Fibroblast of skin of scalp (primary cell): ENCODE measurements around the gene LRRC56. TPM values are rescaled to one million over a fixed set of nuclear protein-coding genes. Genes with fewer than 3 reads are reported as not detected.

Source experiments
- DNase-seq: peaks from one replicate; pipeline ENCODE4 v3.0.0-alpha.2; 2013
- polyA plus RNA-seq, 2 experiments: library from polyadenylated mRNA; unstranded; fragments of 120-200 nt; gene quantifications; one replicate each; pipeline ENCODE4 v1.2.1, GENCODE V29; 2013; ENCODE audit not compliant: insufficient read length in 2 of 2

The LRRC56 gene, protein sequence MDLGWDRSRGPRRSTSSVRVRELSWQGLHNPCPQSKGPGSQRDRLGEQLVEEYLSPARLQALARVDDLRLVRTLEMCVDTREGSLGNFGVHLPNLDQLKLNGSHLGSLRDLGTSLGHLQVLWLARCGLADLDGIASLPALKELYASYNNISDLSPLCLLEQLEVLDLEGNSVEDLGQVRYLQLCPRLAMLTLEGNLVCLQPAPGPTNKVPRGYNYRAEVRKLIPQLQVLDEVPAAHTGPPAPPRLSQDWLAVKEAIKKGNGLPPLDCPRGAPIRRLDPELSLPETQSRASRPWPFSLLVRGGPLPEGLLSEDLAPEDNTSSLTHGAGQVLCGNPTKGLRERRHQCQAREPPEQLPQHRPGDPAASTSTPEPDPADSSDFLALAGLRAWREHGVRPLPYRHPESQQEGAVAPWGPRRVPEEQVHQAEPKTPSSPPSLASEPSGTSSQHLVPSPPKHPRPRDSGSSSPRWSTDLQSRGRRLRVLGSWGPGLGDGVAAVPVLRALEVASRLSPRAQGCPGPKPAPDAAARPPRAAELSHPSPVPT
- polyA plus RNA-seq (2013, experiment 1 of 2; ENCODE audit: insufficient read length) = 0.87 TPM
- polyA plus RNA-seq (2013, experiment 2 of 2; ENCODE audit: insufficient read length) = 1.5 TPM

DNA sequence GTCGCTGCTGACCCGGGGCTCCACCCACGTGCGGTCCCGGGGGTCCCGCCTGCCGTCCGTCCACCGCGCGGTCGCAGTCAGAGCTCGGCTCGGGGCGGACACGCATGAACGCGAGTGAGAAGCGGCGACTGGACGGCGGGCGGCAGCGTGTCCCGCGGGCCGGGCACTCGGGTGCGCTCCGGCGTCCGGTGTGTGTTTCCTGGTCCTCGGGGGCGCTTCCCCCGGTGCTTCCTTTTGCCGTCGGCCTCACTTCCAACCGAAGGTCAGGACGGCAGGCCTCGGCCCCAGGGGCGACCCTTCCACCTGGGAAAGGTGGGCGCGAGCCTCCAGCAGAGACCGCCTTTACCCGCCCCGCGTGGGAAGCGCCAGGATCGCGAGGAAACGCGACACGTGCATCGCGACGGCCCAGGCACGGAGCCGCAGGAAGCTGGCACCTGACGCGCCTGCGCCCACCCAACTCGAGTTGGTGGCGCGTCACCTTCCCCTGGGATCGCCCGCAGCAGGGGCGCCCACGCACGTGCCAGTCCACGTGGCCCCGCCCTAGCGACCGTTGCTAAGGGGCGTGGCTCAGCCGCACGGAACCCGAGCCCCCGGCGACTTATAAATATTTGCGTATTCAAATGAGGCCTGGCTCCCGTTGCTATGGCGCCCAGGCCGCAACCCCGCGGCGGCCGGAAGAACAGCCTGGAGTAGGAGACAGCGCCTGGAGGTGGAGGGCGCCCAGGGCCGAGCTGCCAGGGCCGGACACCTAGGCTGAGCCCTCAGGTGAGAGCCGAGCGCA is at the start of gene LRRC56:
Gene LRRC56, plus strand, starts transcription at position 687 of the 781 bp plus-strand sequence. CDS start 3,158 bp downstream, outside the sequence.
- peak; percentile 81 for DNase-seq

DNA sequence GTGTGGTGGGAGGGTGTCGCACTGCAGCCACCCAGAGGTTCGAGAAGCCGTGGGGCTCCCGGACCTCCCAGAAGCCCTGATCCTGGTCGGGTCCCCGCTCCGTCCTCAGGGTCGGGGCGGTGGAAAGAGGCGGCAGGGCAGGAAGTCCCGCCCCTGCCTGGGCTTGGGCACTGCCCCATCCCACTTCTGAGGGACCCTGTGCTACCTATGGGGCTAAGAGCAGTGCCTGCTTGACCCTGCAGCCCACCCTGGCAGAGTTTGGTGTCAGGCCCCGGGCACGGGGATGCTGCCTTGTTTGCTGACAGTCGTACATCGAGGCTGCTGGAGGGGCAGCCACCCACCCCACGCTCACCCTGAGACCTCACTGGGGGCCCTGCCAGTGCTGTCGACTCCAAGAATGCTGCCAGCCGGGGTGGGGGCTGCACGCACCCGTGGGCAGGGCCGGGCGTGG is 49.7 kb upstream of the LRRC56 start:
- DNase-seq = no peak

DNA sequence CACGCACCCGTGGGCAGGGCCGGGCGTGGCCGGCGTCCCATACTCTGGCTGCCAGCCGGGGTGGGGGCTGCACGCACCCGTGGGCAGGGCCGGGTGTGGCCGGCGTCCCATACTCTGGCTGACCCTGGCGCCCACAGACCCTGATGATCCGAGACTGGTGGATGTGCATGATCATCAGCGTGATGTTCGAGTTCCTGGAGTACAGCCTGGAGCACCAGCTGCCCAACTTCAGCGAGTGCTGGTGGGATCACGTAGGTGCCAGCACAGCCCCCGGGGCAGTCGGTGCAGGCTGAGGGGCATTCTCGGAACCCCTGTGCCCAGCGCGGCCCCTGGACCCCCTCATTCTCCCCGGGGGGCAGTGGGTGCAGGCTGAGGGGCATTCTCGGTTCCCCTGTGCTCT is 49.3 kb upstream of the LRRC56 start:
- no peak for DNase-seq

DNA sequence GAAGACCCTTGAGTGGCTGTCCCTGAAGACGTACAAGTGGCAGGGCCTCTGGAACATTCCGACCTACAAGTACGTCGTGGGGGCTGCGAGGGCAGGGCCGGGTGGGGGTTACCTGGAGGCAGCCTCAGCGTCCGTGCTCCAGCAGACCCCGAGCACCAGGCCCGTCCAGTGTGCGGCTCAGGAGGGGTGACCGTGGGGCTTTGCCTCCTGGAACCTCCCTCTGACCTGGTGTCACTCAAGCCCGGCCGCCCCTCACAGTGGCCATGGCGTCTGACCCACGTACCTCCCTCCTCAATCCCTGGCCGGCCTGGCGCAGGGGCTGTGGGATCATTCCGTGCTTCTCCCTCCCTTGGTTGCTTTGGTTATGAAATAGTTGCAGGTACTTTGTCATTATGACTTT is 48.7 kb upstream of the LRRC56 start:
- no peak for DNase-seq

DNA sequence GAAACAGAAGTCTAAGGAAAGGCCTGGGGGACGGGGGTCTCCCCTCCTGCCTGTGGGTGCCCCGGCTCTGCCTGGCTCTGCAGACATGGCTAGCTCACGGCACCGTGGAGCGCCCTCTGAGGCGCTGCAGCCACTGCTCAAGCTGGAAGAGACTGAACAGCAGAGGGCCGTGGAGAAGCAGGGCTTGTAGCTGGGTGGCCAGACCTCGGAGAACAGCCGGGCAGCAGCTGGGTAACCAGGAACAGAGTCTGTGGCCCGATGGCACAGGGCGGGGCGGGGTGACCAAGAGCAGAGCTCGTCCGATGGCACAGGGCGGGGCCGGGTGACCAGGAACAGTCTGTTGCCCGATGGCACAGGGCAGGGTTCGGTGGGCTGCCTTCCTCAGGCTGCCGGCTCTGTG is 48.3 kb upstream of the LRRC56 start:
- DNase-seq = no peak

DNA sequence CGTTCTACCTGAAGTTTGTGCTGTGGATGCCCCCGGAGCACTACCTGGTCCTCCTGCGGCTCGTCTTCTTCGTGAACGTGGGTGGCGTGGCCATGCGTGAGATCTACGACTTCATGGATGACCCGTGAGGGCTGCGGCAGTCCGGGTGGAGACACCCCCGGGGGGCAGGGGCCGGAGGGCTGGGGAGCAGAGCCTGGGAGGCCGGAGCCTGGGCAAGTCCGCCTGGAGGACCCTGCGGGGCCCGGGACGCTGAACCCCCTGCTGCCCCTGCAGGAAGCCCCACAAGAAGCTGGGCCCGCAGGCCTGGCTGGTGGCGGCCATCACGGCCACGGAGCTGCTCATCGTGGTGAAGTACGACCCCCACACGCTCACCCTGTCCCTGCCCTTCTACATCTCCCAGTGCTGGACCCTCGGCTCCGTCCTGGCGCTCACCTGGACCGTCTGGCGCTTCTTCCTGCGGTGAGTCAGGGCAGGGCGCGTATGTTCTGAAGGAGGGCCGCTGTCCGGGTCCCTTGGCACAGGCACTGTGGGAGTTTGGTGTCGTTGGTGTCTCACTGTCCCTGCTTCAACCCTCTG is 47.6 kb upstream of the LRRC56 start:
- DNase-seq = no peak

DNA sequence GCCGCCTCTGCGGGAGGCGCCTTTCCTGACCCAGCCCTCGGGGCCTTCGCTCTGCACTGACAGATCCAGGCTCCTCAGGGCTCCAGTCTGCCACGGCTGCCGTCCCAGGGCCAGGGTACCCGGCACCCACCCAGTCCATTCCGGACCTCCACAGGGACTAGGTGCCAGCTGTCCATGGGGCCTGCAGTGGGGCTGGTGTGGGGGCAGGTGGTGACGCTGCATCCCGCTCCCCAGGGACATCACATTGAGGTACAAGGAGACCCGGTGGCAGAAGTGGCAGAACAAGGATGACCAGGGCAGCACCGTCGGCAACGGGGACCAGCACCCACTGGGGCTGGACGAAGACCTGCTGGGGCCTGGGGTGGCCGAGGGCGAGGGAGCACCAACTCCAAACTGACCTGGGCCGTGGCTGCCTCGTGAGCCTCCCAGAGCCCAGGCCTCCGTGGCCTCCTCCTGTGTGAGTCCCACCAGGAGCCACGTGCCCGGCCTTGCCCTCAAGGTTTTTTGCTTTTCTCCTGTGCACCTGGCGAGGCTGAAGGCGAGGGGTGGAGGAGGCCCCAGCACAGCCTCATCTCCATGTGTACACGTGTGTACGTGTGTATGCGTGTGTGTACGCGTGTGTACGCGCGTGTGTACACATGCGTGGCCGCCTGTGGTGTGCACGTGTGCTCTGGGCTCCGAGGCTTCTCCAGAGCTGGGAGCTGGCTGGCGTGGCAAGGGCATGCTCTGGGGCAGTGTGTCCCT is 47.0 kb upstream of the LRRC56 start:
- no peak for DNase-seq

DNA sequence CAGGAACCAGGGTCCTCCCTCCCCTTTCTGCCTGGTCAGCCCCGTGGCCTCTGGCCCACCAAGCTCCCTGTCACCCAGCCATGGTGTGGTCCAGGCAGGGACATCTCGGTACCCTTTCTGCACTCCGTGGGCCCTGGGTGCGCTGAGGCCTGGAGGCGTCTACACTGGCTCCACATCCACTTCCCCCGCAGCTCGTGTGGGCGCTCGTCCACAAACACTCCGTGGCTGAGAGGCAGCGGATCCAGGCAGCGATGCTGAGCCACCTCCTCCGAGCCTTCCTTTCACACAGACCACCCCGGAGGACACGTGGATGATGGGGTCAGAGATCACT is 46.4 kb upstream of the LRRC56 start:
- DNase-seq = no peak

DNA sequence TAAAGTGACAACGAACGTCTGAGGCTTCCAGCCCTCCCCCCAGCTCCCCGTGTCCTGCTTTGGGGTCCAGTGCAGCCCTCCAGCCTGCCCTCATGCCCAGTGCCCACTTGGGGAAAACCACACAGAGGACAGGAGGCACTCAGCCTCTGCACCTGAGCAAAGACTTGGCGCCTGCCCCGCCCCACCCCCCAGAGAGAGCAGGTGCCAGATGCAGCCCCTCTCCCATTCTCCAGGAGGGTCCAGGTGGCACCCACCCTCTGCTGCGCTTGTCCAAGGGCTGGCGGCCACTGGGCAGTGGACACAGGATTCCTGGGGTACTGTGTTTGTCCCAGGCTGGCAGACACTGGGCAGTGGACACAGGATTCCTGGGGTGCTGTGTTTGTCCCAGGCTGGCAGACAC is 46.0 kb upstream of the LRRC56 start:
- no peak for DNase-seq

DNA sequence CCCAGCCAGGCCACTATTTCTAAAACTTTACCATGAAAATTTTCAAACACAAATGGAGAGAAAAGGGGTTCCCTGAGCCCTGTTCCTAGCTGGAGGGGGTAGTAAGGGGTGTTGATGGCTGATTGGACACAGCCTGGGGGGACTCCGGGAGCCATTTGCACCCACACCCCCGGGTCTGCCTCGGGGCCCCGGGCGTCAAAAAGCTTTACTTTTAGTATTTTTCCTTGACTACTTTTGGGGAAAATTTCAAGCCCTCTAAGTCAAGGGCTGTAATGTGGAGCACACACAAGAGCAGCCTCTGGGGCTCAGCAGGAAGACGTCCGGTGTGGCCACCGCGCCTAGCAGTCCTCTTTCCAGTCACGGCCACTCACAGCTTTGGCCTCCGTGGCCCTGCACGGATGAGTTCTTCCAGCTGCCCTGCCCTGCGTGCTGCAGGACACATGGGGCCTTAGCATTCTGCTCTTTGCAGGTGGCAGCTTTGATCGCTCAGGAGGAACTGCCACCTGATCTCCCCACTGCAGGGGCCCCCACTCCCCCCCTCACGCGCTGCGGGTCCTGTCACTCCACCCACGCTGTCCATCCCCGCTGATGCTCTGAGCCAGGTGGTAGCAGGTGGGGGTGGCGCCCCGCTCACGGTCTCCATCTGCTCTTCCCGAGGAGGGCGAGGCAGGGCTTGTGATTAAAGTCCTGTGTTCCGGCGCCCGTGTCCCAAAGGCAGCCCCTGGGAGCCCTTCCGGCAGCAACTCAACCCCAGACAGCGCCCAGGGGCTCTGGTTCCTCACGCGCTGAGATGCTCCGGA is 44.7 kb upstream of the LRRC56 start:
- DNase-seq = no peak

DNA sequence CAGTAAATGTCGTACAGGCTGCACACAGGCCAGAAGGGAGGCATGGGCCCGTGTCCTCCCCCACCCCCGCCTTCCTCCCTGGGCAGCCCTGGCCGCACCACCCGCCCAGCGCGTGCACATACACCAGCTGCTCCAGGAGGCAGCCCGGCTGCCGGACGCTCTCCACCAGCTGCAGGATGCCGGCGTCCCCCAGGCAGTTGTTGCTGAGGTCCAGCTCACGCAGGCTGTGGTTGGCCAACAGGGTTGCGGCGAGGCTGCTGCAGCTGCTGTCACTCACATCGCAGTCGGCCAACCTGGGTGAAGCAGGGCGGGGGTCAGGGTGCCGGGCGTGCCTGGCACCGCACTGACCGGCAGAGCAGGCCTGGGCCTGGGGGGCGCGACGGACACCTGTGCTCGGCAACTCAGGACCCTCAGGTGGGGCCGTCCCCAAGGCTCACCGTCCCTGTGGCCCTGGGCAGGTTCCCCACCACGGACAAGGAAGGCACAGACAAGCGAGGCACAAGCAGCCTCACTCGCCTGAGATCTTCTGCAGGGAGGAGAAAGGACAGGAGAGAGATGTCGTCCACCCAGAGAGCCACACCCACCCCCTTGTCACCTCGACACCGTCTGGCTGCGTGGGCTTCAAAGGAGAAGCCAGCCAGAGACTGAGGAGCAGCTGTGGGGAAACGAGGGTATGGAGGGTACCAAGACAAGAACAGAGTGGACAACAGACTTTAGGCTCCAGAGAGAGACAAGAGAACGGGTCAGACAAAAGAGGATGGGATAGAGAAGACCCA is 42.4 kb upstream of the LRRC56 start:
- DNase-seq = no peak

DNA sequence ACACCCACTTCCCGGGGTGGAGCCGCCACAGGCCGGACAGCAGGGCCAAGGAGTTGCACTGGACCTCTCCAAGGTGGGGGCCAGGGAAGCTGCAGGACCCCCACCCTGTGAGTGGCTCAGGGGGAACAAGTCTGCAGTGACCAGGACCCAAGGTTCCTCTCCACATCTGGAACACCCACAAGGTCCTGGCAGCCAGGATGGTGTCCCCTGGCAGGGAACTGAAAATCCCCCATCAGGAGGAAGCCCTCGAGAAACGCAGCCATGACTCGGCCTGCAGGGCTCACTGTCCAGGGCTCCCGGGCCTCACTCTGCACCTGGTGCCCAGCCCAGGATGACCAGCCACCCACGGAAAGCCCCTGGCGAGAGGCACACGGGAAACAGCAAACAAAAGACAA is 41.8 kb upstream of the LRRC56 start:
- DNase-seq = no peak

DNA sequence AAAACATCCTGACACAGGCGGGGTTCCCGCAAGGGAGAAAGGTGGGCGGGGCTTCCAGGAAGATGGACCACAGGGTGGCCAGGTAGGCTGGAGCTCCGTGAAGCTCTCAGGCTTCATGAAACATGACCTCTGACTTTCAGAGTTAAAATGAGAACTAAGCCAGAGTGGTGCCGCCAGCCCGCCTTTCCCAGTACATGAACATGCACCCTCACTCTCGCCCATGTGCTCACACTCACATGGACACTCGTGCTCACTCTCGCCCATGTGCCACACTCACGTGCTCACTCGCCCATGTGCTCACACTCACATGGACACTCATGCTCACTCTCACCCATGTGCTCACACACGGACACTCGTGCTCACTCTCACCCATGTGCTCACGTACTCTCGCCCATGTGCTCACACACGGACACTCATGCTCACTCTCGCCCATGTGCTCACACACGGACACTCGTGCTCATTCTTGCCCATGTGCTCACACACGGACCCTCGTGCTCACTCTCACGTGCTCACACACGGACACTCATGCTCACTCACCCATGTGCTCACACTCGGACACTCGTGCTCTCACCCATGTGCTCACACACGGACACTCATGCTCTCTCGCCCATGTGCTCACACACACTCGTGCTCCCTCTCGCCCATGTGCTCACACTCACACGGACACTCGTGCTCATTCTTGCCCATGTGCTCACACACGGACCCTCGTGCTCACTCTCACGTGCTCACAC is 40.3 kb upstream of the LRRC56 start:
- no peak for DNase-seq

DNA sequence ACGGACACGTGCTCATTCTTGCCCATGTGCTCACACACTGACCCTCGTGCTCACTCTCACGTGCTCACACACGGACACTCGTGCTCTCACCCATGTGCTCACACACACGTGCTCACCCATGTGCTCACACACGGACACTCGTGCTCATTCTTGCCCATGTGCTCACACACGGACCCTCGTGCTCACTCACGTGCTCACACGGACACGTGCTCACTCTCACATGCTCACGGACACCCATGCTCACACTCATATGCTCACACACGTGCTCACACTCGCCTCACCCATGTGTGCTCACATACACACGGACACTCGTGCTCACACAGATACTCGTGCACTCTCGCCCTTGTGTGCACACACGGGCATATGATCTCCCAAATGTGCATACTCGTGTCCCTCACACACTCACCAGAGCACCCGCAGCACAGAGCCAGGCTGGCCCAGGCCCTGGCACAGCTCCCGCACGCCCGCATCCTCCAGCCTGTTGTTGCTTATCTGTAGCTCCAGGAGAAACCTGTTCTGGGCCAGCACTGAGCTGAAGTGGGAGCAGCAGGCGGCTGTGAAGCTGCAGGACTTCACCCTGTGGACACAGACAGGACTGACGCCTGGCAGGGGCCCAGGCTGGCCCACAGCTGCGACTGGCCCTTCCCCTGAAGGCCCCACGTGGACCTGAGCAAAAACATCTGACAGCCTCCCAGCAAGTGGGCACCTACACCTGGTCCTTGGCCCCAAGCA is 39.6 kb upstream of the LRRC56 start:
- no peak for DNase-seq

DNA sequence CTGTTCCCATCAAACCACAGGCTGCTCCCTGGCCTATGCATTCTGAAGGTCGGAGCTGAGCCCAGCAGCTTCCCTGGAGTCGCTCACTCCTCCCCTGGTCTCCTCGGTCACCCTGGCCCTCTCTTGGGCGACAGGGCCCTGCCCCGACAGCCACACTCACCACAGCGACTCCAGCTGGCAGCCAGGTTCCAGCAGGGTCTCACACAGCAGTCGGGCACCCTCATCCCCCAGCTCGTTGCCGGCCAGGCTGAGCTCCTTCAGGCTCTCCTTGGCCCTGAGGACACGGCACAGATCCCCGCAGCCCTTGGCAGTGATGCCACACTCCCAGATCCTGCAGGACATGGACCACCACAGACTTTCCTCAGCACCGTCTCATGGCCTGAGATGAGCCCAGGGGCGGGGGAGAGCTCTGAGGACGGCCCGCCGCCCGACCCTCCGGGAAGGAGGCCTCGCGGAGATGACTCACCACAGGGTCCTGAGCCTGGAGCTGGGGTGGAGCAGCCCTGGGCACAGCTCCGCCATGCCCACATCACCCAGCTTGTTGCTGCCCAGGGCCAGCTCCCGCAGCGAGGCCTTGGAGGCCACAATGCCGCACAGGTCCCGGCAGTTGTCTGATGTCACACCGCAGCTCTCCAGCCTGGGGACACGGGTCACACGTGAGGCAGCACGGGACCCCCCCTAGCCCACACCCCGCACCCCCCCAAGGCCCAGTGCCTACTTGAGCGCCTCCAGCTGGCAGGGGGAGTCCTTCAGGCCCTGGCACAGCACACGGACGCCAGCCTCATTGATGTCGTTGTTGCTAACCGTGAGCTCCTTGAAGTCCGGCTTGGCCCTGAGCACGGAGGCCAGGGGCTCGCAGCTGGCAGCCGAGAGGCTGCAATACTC is 38.8 kb upstream of the LRRC56 start:
- no peak for DNase-seq

DNA sequence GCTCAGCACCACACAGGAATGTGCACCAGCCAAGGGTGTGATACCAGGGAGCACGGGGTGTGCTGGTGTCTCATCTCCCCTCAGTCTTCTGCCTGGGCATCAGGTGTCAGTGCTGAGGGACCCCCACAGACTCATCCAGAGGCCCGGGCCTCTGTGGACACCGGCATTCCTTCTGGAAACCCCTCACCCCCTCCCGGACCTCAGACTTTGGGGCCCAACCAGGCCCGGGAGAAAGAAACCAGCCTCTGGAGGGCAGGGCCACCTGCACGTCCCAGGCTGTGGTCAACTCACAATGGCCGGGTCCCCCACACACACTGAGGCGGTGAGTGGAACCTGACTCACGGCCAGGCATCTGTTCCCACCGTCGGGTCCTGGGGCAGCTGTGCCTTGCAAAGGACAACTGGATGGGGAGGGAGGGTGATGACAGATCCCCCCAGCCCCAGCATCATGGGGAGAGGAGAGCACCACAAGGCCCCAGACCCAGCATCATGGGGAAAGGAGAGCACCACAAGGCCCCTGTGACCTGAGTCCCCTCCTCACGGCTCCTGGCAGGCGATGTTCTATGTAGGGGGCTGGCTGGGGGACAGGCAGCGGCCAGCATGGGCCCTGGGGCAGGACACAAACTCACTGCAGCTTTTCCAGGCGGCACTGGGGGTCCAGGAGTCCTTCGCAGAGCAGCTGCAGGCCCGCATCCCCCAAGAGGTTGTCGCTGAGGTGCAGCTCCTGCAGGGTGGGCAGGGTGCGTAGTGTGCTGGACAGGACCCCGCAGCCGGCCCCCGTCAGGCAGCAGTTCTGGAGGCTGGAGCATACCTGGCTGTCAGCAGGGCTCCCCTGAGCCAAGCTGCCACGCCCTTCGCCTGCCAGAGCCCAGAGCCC is 37.9 kb upstream of the LRRC56 start:
- DNase-seq = no peak

DNA sequence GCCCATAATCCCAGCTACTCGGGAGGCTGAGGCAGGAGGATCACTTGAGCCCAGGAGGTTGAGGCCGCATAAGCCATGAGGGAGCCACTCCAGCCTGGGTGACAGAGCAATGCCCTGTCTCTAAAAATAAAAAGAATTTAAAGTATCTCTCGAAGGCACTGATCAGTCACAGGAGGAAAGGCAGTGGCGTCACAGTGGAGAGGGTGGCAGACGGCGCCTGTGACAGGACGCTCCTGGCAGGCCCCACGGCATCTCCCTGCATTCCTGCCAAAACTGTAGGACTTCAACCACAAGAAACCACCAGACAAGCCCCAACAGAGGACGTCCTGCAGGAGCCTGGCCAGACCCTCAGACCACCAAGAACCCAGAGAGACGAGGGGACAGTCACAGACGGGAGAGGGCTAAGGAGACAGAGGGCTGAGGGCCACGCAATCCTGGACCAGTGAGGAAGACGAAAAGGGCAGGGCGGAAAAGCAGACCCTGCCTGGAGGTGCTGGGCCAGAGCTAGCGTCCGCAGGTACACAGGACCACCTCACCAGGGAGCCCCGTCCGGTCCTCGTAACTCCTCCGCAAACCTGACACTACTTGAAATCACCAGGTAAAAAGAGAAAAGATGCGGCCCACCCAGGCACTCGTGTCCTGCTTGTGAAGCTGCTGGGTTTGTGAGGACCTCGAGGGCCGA is 36.2 kb upstream of the LRRC56 start:
- DNase-seq = no peak
